ENCODE results near the gene CRB3. TPM values are rescaled to one million over a fixed set of nuclear protein-coding genes. Genes with fewer than 3 reads are reported as not detected.

CRB3 gene
- total RNA-seq, 1 experiment from 2014 or later, result 13.6 TPM

DNA sequence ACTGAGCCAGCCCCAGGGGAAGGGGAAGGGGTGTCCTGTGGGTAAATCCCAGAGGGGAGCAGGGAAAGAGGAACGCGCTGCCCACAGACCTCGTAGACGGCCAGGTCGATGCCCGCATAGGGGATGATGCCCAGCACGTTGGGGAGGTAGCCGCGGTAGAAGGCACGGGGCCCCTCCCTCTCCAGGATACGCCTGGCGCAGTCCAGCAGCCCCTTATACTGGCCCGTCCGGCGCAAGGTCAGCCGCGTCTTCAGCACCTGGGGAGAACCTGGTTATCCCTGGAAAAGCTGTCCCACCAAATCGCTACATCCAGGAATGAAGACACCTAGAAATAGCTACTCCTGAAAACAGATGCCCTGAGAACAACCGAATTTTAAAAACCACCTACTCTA, 11.9 kb upstream of the CRB3 start:
- no peak overlapping the region for H3K27ac Mint-ChIP-seq (ENCODE audit: low read depth, unreplicated experiment)
- no peak overlapping the region for H3K4me3 Mint-ChIP-seq (ENCODE audit: unreplicated experiment)
- H3K36me3 Mint-ChIP-seq (ENCODE audit: insufficient read depth, unreplicated experiment), result peaks cover 32% of the 10 kb centered on the region
- ChIA-PET POLR2A (no interaction called here), CTCF (no interaction called here)
- H3K4me1 Mint-ChIP-seq (ENCODE audit: insufficient read depth, unreplicated experiment), result no peaks in the 10 kb centered on the region
- DNase-seq (ENCODE audit: unreplicated experiment), result no peak
- intact Hi-C loops (cut with micrococcal nuclease), result no loop called here
- no peaks in the 10 kb centered on the region for H3K9me3 Mint-ChIP-seq (ENCODE audit: unreplicated experiment)
- no peaks in the 10 kb centered on the region for H3K27me3 Mint-ChIP-seq (ENCODE audit: insufficient read depth, unreplicated experiment)
- no TSS peak for BruUV-seq (replicated peaks)
- no peak for TF ChIP-seq CTCF (IDR thresholded peaks at IDR 0.05; ENCODE audit: unreplicated experiment)

- no TSS peak for BruUV-seq (replicated peaks)
- POLR2A ChIA-PET, result no interaction called here
Measured at GRCh38 chr19:6452899-6453298, 11.2 kb upstream of the CRB3 start.

GRCh38 chr19:6453951-6454565, 10.0 kb upstream of the CRB3 start:
- Mint-ChIP-seq H3K4me1 (ENCODE audit: insufficient read depth, unreplicated experiment) (peaks cover 5% of the 10 kb centered on the region), H3K4me3 (ENCODE audit: unreplicated experiment) (no peak overlapping the region), H3K27me3 (ENCODE audit: insufficient read depth, unreplicated experiment) (no peaks in the 10 kb centered on the region), H3K9me3 (ENCODE audit: unreplicated experiment) (no peaks in the 10 kb centered on the region), H3K36me3 (ENCODE audit: insufficient read depth, unreplicated experiment) (peaks cover 32% of the 10 kb centered on the region), H3K27ac (ENCODE audit: low read depth, unreplicated experiment) (no peak overlapping the region)
- BruUV-seq (replicated peaks), result no TSS peak
- ChIA-PET POLR2A (interaction anchor here (0.6 kb wide), 1 partner anchor 351 kb away, joined by 3 read pairs; no protein-coding TSS in a partner anchor), CTCF (no interaction called here)
- no peak for TF ChIP-seq CTCF (IDR thresholded peaks at IDR 0.05; ENCODE audit: unreplicated experiment)
- no peak for DNase-seq (ENCODE audit: unreplicated experiment)
- intact Hi-C loops (cut with micrococcal nuclease), result no loop called here

More at GRCh38 chr19:6452899-6453298, 11.2 kb upstream of the CRB3 start:
- H3K4me3 Mint-ChIP-seq (ENCODE audit: unreplicated experiment), result no peak overlapping the region
- no peaks in the 10 kb centered on the region for H3K27me3 Mint-ChIP-seq (ENCODE audit: insufficient read depth, unreplicated experiment)
- TF ChIP-seq CTCF (IDR thresholded peaks at IDR 0.05; ENCODE audit: unreplicated experiment), result no peak
- CTCF ChIA-PET, result interaction anchor here (0.6 kb wide), 1 partner anchor 25 kb away, joined by 3 read pairs; no protein-coding TSS in a partner anchor
- no peak for DNase-seq (ENCODE audit: unreplicated experiment)
- no peak overlapping the region for H3K27ac Mint-ChIP-seq (ENCODE audit: low read depth, unreplicated experiment)
- H3K36me3 Mint-ChIP-seq (ENCODE audit: insufficient read depth, unreplicated experiment), result peaks cover 32% of the 10 kb centered on the region
- H3K9me3 Mint-ChIP-seq (ENCODE audit: unreplicated experiment), result no peaks in the 10 kb centered on the region
- intact Hi-C loops (cut with micrococcal nuclease), result no loop called here
- H3K4me1 Mint-ChIP-seq (ENCODE audit: insufficient read depth, unreplicated experiment), result no peaks in the 10 kb centered on the region

DNA sequence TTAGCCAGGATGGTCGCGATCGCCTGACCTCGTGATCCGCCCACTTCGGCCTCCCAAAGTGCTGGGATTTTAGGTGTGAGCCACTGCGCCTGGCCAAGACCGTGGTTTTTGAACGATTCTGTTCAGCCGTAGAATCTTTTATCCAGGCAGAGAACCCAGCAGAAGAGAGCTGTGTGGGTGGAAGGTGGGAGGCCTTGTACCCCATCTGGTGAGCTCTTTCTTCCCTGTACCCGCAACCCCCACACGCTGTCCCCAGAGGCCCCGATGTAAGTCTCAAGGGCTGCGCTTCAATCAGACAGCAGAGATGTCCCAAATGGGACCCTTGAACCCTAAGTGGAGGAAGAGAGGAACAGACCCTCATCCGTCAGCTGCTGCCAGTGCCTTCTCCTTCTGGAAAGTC, 8.1 kb upstream of the CRB3 start:
- Mint-ChIP-seq H3K9me3 (ENCODE audit: unreplicated experiment) (no peaks in the 10 kb centered on the region), H3K4me3 (ENCODE audit: unreplicated experiment) (no peak overlapping the region), H3K36me3 (ENCODE audit: insufficient read depth, unreplicated experiment) (peaks cover 32% of the 10 kb centered on the region), H3K27me3 (ENCODE audit: insufficient read depth, unreplicated experiment) (no peaks in the 10 kb centered on the region), H3K27ac (ENCODE audit: low read depth, unreplicated experiment) (no peak overlapping the region), H3K4me1 (ENCODE audit: insufficient read depth, unreplicated experiment) (peaks cover 5% of the 10 kb centered on the region)
- TF ChIP-seq CTCF (IDR thresholded peaks at IDR 0.05; ENCODE audit: unreplicated experiment), result no peak
- intact Hi-C loops (cut with micrococcal nuclease), result no loop called here
- CTCF ChIA-PET, result no interaction called here
- no TSS peak for BruUV-seq (replicated peaks)
- POLR2A ChIA-PET, result interaction anchor here (0.6 kb wide), 1 partner anchor 1149 kb away, joined by 3 read pairs; no protein-coding TSS in a partner anchor
- no peak for DNase-seq (ENCODE audit: unreplicated experiment)

Measured in MCF 10A (cell line).